OCI-LY7 (cell line): Measurements from ENCODE around the gene DIP2C. TPM values are rescaled to one million over a fixed set of nuclear protein-coding genes. Genes with fewer than 3 reads are reported as not detected.
"Not testable (repeated sequence)": the region's sequence is repeated elsewhere in the genome, so short reads cannot be mapped to it uniquely, and the experiment has no call there.

Experiments used
- BruUV-seq: library from RNA; stranded (reverse); fragments of 400-500 nt; replicated peaks from 2 replicates; lab custom pipeline; 2021; lab: Mats Ljungman, UMichigan
- CTCF ChIA-PET: fragments of 300-600 bp; sonication (Branson Sonifier 250); formaldehyde crosslinking; loops from one replicate; lab custom pipeline; 2022; ENCODE audit warnings: antibody characterized with exemption; ENCODE audit not compliant: unreplicated experiment; lab: Charles Lee
- POLR2A ChIA-PET: fragments of 300-600 bp; sonication (Branson Sonifier 250); formaldehyde crosslinking; loops from one replicate; lab custom pipeline; 2022; ENCODE audit warnings: antibody characterized with exemption; lab: Charles Lee
- DNase-seq: peaks from one replicate; pipeline ENCODE4 v3.0.0-alpha.2; 2015; ENCODE audit warnings: low spot score
- H2AFZ ChIP-seq: fragments of 200-600 bp; sonication (generic), shearing (Covaris generic); 2 replicates; pipeline ENCODE4 v1.6.1; 2014; ENCODE audit warnings: mild to moderate bottlenecking, antibody characterized with exemption, low read length, moderate library complexity
- H3K27ac ChIP-seq: fragments of 200-600 bp; sonication (generic); 2 replicates; pipeline ENCODE4 v1.5.1; 2014; ENCODE audit warnings: mixed run types, low read depth, mild to moderate bottlenecking, moderate library complexity, low read length, inconsistent platforms; ENCODE audit not compliant: poor library complexity, severe bottlenecking
- H3K36me3 ChIP-seq: fragments of 200-600 bp; sonication (generic); 2 replicates; pipeline ENCODE4 v1.6.1; 2014; ENCODE audit warnings: mild to moderate bottlenecking, antibody characterized with exemption, low read length, moderate library complexity, mixed read lengths; ENCODE audit not compliant: insufficient read depth
- H3K4me1 ChIP-seq: fragments of 200-600 bp; sonication (generic); 2 replicates; pipeline ENCODE4 v1.5.1; 2014; ENCODE audit warnings: mild to moderate bottlenecking, low read length; ENCODE audit not compliant: insufficient read depth, poor library complexity, severe bottlenecking
- H3K4me2 ChIP-seq: fragments of 200-600 bp; sonication (generic); 2 replicates; pipeline ENCODE4 v1.6.1; 2014; ENCODE audit warnings: mild to moderate bottlenecking, low read length
- H3K4me3 ChIP-seq: fragments of 200-600 bp; sonication (generic); 2 replicates; pipeline ENCODE4 v1.5.1; 2014; ENCODE audit warnings: mild to moderate bottlenecking, low read depth, low read length; ENCODE audit not compliant: poor library complexity, severe bottlenecking
- H3K79me2 ChIP-seq: fragments of 200-600 bp; sonication (generic); 2 replicates; pipeline ENCODE4 v1.6.1; 2016; ENCODE audit warnings: low read depth, mild to moderate bottlenecking, low read length, moderate library complexity, mixed read lengths; ENCODE audit not compliant: insufficient read depth
- H3K9me2 ChIP-seq: fragments of 200-600 bp; sonication (generic); 2 replicates; pipeline ENCODE4 v1.6.1; 2016; ENCODE audit warnings: mild to moderate bottlenecking, low read length, mixed read lengths; ENCODE audit not compliant: insufficient read depth
- H3K9me3 ChIP-seq: fragments of 200-600 bp; sonication (generic); 2 replicates; pipeline ENCODE4 v1.6.1; 2014; ENCODE audit warnings: mild to moderate bottlenecking, mixed run types, low read length, mixed read lengths
- H4K20me1 ChIP-seq: fragments of 200-600 bp; sonication (generic); 2 replicates; pipeline ENCODE4 v1.6.1; 2014; ENCODE audit warnings: mild to moderate bottlenecking, antibody characterized with exemption, low read length, moderate library complexity, mixed read lengths; ENCODE audit not compliant: insufficient read depth
- CTCF ChIP-seq: fragments of 200-600 bp; sonication (generic); conservative IDR thresholded peaks from 2 replicates; pipeline ENCODE4 v1.5.1; 2014; ENCODE audit warnings: mild to moderate bottlenecking, antibody characterized with exemption, low read length, moderate library complexity, mixed read lengths
- EZH2phosphoT487 ChIP-seq: fragments of 200-600 bp; sonication (generic); IDR thresholded peaks from 2 replicates; pipeline ENCODE4 v1.6.1; 2018; ENCODE audit warnings: low read depth, borderline replicate concordance, mild to moderate bottlenecking, mixed run types, antibody characterized with exemption, low read length, moderate library complexity, mixed read lengths
- intact Hi-C: fragments of 100-400 bp; cut with micrococcal nuclease; formaldehyde crosslinking; loops from one replicate; pipeline ENCODE4 v1.10.0; 2022; ENCODE audit not compliant: unreplicated experiment
- total RNA-seq, 2 experiments: library from RNA; depleted of rRNA in 1 of 2; stranded (reverse); fragments of >200 nt in 1 of 2; shearing (Covaris generic) in 1 of 2; gene quantifications; 2 replicates each; pipeline ENCODE4 v1.2.3, GENCODE V29; 2014 to 2022

DIP2C gene
- total RNA-seq, 2 experiments from 2014 or later: 10.9 to 29.5 TPM

GRCh38 chr10:424724-425123 lies 264.7 kb downstream of the DIP2C start:
- H3K9me2 ChIP-seq, CTCF ChIA-PET, H2AFZ ChIP-seq, BruUV-seq, H3K27ac ChIP-seq, H3K4me2 ChIP-seq, DNase-seq, H3K9me3 ChIP-seq, H3K79me2 ChIP-seq, H3K4me3 ChIP-seq, H4K20me1 ChIP-seq, H3K4me1 ChIP-seq, intact Hi-C loops: not testable (repeated sequence)
- peaks cover 36% of the 10 kb centered on the region; the same call in 1 of the 2 replicates for H3K36me3 ChIP-seq
- POLR2A ChIA-PET: interaction anchor here (0.6 kb wide), 1 partner anchor 292 kb away, joined by 5 read pairs; no protein-coding TSS in a partner anchor

- Histone ChIP-seq H3K27ac (no peak overlapping the region), H3K36me3 (peaks cover 38% of the 10 kb centered on the region; the same call in 1 of the 2 replicates), H3K9me2 (no peaks in the 10 kb centered on the region), H3K4me2 (no peak overlapping the region), H2AFZ (no peak overlapping the region), H3K79me2 (no peaks in the 10 kb centered on the region), H3K4me3 (no peak overlapping the region), H3K9me3 (no peaks in the 10 kb centered on the region), H3K4me1 (no peaks in the 10 kb centered on the region), H4K20me1 (no peaks in the 10 kb centered on the region)
- DNase-seq: no peak
- ChIA-PET CTCF (no interaction called here), POLR2A (no interaction called here)
- TF ChIP-seq EZH2phosphoT487 (no peak), CTCF (no peak)
- no TSS peak for BruUV-seq
- intact Hi-C loops: no loop called here
Observed at GRCh38 chr10:423178-423577, 266.3 kb downstream of the DIP2C start.

GRCh38 chr10:422675-423074 lies 266.8 kb downstream of the DIP2C start:
- Histone ChIP-seq H3K4me2 (no peak overlapping the region), H3K4me1 (no peaks in the 10 kb centered on the region), H3K4me3 (no peak overlapping the region), H2AFZ (no peak overlapping the region), H4K20me1 (no peaks in the 10 kb centered on the region), H3K9me3 (no peaks in the 10 kb centered on the region), H3K27ac (no peak overlapping the region), H3K79me2 (no peaks in the 10 kb centered on the region), H3K9me2 (no peaks in the 10 kb centered on the region), H3K36me3 (peaks cover 38% of the 10 kb centered on the region; the same call in 1 of the 2 replicates)
- POLR2A ChIA-PET: no interaction called here
- CTCF ChIA-PET: no interaction called here
- BruUV-seq: no TSS peak
- intact Hi-C loops: no loop called here
- no peak for DNase-seq
- TF ChIP-seq CTCF: no peak
- no peak for TF ChIP-seq EZH2phosphoT487
